Heart left ventricle (tissue), 13 donors: Measurements from ENCODE around the gene ABCB7.

Source experiments
- CTCF ChIP-seq, 12 donors: fragments of 200-600 bp; sonication (generic) in 4 of 12; IDR thresholded peaks; one replicate each; pipeline versions ENCODE4 v1.5.0 to v1.8.0; 2018 to 2022; ENCODE audit warnings: antibody characterized with exemption in 12 of 12, mild to moderate bottlenecking in 5 of 12
- POLR2A ChIP-seq, 2 donors: fragments of 450-650 bp; IDR thresholded peaks; one replicate each; pipeline ENCODE4 v1.6.1; 2017; ENCODE audit warnings: antibody characterized with exemption in 2 of 2, mild to moderate bottlenecking in 2 of 2, moderate library complexity in 2 of 2
- donor health status: ischemic (EF 13 %, LVEDD 7.1; RV severe dilation, severe dysfunction).
- donor health status: DM: no; HTN: yes; CAD: no.
- donor health status: DM: no; HTN: no; CAD: no.
- donor health status: ischemic (EF 25% LVEDD 6.9; RV normal size, moderate dysfunction).
- donor health status: ischemic (EF 25% LVEDD 5.7; RV mildly dilated, moderate dysfunction).
- donor health status: ischemic (EF 35%, LVEDD 5.7; RV mildly dilated, moderate dysfunction).
- donor health status: nonischemic (EF 11% LVEDD 7.7; RV severe dilation, severe dysfunction).
- donor health status: DM: yes; HTN: yes; CAD: no.
- donor health status: PGD.
- donor health status: ischemic (EF 29% LVEDD 5.4; RV normal size, mild dysfunction).
- donor health status: nonischemic (EF 23%, LVEDD 6.1; RV moderate dilation, normal function).

GRCh38 chrX:75086731-75087195 is 69.3 kb downstream of the ABCB7 start:
- TF ChIP-seq CTCF (IDR thresholded peaks at IDR 0.05) (no peak), POLR2A (IDR thresholded peaks at IDR 0.05) (no peak)
